Skin epidermis (tissue), 12 donors: ENCODE results near the gene EML6.

Source experiments
- H3K27ac ChIP-seq, 21 experiments: fragments of 200-600 bp; sonication (generic) in 11 of 21; one replicate each; pipeline ENCODE4 v1.5.0; 2020; ENCODE audit warnings: mild to moderate bottlenecking in 3 of 21, inconsistent platforms in 2 of 21, moderate library complexity in 2 of 21
- H3K4me3 ChIP-seq, 7 experiments: fragments of 200-600 bp; sonication (generic) in 2 of 7; one replicate each; pipeline ENCODE4 v1.5.0; 2020; ENCODE audit warnings: inconsistent platforms in 2 of 7, mild to moderate bottlenecking in 2 of 7, moderate library complexity in 1 of 7

The EML6 gene

DNA sequence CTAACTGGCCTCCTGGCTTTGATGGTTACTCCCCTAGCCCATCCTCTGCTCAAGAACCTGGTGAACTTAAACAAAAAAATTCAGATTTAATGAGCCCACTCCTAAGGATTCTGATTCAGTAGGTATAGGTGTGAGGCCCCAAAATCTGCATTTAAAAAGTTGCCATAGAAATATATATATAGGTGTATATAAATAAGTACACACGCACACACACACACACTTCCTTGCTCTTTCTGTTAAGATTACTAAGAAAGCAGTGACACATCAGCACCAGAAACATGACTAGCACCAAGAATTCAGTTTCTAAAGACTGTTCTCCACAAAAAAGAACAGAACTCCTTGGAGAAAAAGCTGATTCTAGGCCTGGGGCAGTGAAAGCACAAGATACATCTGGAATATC, 17.8 kb downstream of the EML6 start:
- Histone ChIP-seq H3K27ac (no peak overlapping the region), H3K4me3 (no peak overlapping the region)

DNA sequence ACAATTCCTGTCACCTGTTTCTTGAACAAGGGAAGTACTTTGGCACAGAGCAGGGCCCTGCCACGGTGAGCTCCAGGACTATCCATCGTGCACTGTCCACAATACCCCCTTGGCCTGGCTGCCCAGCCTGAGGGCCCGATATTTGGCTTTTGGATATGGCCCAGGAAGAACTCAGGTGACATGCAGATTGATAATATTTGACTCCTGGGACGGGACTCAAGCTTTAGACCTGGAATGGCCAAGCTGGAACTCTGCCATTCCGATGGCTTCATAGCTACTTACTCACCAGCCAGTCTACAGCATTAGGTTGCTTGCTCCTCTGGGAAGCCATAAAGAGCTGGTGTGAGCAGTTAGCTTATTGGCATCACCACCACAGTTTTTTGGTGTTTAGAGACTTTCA, 26.6 kb downstream of the EML6 start:
- no peak overlapping the region for H3K27ac ChIP-seq
- H3K4me3 ChIP-seq: no peak overlapping the region

DNA sequence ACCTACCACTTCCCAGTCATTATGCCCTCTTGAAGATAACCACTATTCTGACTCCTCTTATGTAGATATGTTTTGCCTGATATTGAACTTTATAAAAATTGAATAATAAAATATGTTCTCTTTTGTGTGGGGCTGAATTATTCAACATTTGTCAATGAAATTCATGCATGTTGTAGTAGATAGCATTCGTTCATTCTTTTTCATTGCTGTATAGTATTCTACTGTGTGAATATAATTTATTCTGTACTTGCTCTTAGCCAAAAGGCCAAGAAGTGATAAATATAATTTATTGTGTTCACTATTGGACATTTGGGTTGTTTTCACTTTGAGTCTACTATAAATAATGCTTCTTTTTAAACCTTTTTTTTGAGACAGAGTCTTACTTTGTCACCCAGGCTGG, 29.0 kb downstream of the EML6 start:
- no peak overlapping the region for H3K27ac ChIP-seq
- H3K4me3 ChIP-seq: no peak overlapping the region

DNA sequence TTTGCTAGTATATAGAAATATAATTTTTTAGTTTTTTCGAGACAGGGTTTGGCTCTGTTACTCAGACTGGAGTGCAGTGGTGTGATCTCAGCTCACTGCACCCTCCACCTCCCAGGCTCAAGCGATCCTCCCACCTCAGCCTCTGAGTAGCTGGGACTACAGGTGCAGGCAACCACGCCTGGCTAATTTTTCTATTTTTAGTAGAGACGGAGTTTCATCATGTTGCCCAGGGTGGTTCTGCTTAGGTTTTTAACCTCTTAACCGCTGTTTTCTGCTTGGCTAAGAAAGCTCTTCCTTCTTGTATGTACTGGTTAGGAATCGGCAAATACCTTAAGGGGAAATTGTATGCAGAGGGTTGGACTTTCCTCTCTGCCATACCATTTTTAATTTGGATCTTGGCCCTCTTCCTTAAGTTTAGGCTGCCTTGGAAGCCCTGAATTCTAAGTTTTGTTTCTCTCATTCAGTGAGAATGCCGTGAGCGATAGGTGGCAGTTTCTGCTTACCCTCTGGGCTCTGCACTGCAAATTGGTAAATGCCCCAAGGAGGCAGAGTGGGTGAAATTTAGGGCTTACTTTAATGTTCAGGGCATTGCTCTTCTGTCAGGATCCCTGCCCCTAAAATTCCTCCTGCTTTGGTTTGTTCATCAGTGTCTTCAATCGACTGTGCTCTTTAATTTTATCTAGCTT, 32.3 kb downstream of the EML6 start:
- no peak overlapping the region for H3K27ac ChIP-seq
- no peak overlapping the region for H3K4me3 ChIP-seq

DNA sequence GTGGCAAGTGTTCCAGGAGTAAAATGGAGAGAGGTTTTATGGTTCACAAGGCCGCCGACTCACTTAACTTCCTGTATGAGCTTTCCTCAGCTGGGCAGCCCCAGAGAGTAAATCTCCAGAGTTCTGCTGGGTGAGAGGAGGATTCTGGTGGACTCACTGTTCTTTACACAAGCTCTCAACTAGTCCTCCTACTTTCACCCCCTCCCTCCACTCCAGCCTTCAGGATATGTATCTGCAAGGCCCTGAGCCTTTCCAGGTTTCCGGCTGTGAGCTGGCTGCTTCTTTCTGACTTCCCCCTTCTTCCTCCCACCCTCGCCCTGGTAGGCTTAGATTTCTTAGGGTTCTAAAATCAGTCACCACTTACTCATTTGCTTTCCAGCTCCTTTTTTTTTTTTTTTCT, 34.0 kb downstream of the EML6 start:
- no peak overlapping the region for H3K4me3 ChIP-seq
- H3K27ac ChIP-seq: no peak overlapping the region

DNA sequence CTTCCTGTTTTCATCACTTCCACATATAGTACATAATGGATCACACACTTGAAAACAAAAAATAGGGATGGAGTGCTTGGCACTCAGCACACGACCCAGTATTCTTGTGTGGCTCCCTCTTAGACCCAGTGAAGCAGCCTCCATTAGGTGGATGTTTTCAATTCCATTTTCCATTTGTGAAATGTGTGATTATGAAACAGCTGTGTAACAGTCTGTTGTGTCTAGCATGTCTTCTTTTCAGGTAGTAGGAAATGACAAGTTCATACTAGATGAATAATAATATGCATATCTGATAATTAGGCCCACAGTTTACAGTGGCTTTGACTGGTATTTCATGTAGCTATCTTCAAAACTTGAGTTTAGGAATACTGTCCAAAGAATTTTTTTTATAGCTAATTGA, 35.5 kb downstream of the EML6 start:
- no peak overlapping the region for H3K27ac ChIP-seq
- H3K4me3 ChIP-seq: no peak overlapping the region

DNA sequence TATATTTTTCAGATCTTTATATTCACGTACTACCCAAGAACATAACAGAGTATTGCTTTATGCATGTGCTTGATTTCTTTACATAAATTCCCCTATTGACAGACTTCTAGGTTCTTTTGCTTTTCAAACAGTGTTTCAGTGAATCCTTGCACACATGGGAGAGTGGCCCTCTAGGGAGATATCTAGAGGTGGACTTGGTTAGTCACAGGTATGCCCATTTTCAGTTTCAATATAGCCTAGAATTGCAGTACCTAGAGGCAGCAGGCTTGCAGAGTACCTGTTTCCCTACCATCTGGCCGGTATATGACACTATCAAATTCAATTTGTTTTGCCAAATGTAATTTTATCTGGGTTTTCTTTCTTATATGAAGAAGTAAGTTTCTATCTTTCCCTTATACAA, 36.8 kb downstream of the EML6 start:
- H3K27ac ChIP-seq: no peak overlapping the region
- H3K4me3 ChIP-seq: no peak overlapping the region

DNA sequence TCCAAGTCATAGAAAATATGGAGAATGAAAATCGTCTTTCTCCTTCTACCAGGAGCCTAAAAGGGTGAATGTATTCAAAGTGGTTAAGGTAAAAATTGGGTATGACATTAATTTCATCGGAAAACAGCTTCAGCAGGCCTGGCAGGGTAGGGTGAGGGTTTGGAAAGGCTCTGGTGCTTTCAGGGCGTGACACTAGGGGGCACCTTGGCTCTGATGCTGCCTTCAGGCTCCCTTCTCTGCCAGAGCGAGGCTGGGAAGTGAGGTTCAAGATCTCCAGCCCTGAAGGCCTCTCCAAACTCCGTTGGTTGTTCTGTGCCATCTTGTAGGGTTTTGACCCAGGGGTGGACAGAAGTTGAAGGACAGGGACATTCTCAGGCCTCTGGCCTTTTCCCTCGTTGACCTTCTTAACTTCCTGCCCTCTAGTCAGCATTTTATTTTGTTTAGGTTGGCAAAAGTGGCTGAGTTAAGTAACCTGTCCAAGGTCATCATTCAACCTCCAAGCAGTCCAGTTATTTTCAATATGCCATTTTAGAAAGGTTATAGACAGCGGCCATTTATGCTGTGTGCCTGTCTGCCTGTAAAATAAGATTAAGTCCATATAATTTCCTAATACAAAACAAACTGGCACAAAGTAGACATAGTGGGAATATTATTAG, 40.3 kb downstream of the EML6 start:
- Histone ChIP-seq H3K27ac (no peak overlapping the region), H3K4me3 (no peak overlapping the region)

DNA sequence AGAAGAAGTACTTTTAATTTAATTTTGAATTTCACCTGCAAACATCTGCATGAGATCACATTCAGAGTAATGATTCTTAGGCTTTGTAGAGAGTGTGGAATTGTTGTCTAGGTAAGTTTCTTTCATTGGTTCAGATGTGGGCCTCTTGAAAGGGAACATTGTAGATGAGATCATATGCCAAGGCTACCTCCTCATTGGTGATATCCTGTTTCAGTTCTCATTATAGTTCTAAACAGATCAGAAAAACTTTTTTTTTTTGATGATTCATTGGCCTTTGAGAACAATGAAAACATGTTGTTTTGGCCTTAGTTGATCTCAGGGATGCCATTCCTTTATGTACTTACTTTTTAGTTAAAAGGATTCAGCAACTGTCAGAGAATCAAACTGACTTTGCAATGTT, 44.5 kb downstream of the EML6 start:
- Histone ChIP-seq H3K27ac (peak overlapping the region in 2 of 21 experiments; percentile 8 to 39), H3K4me3 (no peak overlapping the region)

DNA sequence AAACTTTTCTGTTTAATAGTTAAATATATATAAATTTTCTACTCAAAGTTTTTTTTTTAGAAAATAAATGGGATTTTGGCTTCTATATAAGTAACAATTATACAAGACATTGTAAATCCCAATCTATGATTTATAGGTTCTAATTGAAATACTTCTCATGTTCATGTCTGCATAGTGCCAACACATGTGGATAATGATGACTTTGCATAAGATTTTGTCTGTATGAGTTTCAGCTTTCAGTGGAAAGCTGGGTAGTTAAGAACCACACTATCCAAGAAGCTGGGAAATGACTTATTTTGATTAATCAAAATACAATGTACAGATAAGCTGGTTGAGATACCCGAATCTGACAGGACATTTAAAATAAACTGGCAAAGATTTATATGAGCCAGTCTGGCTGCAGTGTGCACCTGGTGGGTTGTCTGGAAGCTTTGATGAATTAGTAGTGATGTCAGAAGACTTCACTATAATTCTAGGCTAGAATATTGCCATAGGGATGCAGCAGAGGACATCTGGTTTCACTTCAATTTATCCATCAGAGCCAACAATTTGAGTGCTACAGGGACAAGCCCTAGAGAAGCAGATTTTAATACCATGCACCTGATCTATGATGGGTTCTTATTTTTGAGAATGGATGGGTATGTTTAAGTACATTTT, 45.4 kb downstream of the EML6 start:
- H3K27ac ChIP-seq: no peak overlapping the region
- H3K4me3 ChIP-seq: no peak overlapping the region

DNA sequence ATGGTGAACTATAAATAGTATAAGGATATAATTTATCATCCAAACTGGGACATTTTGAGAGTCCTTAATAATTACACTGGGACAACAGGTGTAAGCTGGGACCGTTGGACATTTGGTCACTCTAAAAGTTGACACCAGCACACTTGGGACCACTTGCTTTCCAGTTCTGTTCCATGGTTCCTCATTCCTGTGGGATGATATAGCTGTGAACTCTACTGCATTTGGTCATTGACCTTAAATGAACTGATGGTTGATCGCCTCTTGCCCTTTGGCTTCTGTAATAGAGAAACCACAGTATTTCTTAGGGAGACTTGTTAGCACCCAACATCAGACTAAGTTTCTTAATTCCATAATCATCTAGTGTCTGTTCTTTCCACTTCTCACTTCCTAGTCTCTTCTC, 46.7 kb downstream of the EML6 start:
- no peak overlapping the region for H3K27ac ChIP-seq
- H3K4me3 ChIP-seq: no peak overlapping the region

DNA sequence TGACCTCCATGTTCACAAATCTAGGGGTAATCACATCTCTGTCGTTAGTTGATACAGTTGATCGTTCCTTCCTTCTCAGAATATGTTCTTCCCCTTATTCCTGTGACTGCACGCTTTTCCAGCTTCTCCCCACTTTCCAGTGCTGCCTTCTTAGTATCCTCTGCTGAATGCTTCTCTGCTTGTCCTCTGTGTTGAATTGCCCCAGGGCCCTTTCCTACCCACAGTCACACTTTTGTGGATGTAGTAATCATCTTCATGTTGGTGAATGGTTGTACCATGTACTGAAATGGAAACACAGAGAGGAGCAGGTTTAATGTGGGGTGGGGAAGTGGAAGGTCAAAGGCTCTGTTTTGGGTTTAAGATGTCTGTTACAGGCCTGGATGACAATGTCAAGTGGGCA, 47.2 kb downstream of the EML6 start:
- no peak overlapping the region for H3K27ac ChIP-seq
- H3K4me3 ChIP-seq: no peak overlapping the region

DNA sequence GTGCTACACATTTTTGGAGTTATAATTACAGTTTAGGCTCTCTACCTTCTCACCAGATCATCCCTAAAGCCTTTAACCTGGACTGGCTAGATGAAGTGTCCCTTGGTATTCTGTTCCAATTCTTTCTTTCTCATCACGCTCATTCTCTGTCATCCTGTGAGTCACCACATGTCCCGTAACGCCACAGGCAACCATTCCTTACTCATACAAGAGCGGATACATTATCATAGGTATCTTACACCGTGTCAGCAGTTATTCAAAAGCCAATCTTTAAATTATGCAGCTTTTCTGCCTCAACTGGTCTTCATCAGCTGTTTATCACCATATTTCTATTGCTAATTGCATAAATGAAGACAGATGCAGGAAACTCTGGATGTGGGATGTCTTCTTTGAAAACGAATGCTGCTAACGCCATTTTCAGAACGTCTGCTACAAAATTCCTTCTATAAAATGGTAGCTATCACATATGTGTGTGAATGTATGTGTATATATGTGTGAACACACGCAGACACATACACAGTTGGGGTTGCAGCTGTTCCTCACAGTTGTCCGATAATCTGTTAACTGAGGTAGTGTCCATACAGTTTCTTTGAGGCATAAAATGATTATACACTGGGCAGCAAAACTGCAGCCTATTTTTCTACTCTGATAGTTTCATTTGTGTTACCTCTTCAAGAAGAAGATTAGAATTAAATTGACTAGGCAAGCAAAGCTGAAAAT, 47.9 kb downstream of the EML6 start:
- no peak overlapping the region for H3K4me3 ChIP-seq
- H3K27ac ChIP-seq: peak overlapping the region in 11 of 21 experiments; percentile 8 to 74 (median 50)

DNA sequence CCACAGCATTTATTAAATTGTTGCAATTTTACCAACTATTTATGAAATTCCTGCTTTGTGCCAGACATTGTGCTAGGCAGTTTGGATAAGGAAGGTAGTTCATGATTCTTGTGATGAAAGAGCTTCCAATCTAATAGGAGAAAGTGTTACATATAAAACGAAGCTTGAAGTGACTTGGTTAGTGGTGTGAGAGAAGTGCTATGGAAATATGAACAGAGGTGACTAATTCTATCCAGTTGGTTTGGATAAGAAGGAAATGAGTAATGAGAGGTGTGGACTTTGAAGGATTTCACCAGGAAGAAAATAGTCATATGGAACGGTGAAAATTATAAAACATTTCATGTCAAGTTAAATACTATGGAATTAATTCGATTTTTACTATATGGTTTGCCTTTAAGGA, 48.6 kb downstream of the EML6 start:
- peak overlapping the region in 12 of 21 experiments; percentile 8 to 74 (median 42) for H3K27ac ChIP-seq
- H3K4me3 ChIP-seq: no peak overlapping the region

DNA sequence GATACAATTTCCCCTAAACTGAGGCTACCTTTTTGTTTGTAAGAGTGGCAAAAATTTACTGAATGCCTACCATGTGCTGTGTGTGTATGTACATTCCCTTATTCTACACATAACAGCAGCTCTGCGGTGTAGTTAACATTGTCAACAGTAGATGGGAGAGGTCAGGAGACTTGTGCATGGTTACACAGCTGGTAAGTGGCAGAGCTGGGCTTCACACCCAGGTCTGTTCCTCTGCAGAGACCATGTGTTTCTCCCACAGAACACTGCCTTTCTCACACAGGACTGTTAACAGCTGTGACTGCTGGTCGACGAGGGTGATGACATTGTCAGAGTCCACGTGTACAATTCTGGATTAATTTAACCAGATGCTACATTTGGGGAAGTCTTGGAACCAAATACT, 49.1 kb downstream of the EML6 start:
- Histone ChIP-seq H3K27ac (peak overlapping the region in 9 of 21 experiments; percentile 13 to 49 (median 25)), H3K4me3 (no peak overlapping the region)

DNA sequence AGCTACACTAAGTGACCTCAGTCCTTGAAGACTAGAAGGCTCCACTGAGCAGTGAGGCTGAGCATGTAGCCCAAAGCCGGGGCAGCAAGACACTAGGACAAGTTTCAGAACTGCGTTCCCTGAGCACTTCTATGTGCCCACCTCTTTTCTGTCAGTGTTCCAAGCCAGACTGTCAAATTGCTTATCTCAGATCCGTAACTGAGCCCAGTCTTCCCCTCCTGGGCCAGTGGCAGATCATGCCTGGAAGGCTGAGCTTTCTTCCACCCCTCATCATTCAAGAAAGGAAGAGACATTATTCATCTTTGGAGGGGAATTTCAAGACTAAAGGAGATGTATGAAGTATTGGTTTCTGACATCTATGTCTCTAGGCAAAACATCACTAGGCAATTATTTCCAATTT, 49.8 kb downstream of the EML6 start:
- Histone ChIP-seq H3K27ac (peak overlapping the region in 5 of 21 experiments; percentile 22 to 49 (median 39)), H3K4me3 (no peak overlapping the region)

DNA sequence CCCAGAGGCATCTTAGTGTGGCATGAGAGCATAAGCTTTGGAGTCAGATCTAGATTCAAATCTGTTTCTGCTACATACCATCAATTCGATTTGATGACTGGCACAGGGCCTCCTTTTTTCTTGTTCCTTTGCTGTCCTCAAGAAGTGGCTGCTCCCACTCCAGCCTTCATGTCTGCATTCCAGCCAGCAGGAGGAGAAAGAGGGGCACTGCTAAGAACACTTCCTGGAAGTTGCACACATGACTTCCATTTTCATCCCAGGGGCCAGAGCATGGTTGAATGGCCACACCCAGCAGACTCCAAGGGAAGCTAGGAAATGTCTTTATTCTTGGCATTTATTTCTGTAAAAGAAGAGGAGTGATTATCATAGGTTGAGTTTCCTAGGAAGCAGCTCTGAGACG, 50.4 kb downstream of the EML6 start:
- no peak overlapping the region for H3K4me3 ChIP-seq
- no peak overlapping the region for H3K27ac ChIP-seq

DNA sequence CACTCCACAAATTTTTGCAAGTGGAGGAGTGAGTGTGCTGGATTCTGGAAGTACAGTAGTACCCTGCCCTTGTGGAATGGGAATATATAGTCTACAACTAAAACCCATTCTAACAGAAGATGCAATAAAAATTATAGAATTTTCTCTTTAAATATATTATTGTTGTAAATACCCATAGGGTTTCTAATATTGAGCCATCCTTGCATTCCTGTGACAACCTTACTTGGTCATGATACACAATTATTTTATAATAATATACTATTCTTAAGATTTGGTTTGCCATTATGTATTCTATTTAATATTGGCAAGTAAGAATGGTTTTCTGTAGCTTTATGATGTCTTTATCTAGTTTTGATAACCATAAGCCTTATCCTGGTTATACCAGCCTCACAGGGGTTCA, 52.2 kb downstream of the EML6 start:
- Histone ChIP-seq H3K4me3 (no peak overlapping the region), H3K27ac (no peak overlapping the region)

DNA sequence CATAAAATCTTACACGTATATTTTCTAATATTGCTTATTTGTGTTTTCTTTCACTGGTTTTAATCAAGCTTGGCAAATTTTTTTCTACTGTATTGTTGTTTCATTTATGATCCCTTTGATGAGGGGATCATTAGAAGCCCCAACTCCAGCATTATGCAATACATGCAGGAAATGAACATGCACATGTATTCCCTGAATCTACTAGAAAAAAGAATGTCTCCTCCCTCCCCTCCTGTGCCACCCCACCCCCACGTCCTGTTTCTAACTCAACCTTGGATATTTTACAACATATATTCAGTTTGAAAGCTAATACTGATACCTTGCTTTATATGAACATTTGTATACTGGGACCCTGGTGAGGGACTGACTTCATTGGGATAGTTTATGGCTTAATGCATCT, 53.0 kb downstream of the EML6 start:
- Histone ChIP-seq H3K4me3 (no peak overlapping the region), H3K27ac (no peak overlapping the region)

DNA sequence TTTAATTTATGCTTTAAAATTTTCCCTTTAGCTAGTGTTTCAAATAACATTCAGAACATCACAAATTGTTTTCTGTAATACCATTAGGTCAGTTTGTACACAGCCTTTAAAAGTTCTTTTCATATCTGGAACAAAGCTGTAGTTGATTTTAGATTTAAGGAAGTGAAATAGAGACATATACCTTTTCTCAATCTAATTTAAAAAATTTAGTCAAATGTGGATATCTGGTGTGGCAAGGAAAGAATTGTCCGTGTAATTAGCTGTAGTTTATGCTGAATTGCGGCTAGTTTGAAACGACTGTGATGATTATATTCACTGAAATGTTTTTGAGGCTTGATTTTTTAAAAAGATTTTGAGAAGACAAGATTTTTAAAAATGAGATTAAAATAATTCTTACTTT, 59.9 kb downstream of the EML6 start:
- Histone ChIP-seq H3K4me3 (no peak overlapping the region), H3K27ac (no peak overlapping the region)

DNA sequence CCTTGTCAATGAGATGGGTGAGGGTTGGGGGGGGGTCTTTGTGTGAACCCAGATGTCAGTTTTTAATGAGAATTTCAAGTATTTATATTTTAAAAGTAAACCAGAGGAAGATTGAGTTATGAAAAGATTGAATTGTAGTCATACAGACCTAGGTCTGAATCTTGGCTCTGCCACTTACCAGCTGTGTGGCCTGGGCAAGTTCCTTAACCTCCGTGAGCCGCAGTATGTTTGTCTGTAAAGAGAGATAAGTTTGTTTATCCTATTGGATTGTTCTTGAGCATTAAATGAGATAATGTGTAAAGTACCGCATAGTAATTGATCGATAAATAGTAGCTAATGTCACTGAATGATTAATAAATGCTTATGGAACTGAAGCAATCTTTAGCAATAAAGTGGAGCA, 63.8 kb downstream of the EML6 start:
- H3K27ac ChIP-seq: no peak overlapping the region
- no peak overlapping the region for H3K4me3 ChIP-seq
